Measurements from ENCODE around the gene SIMC1.
A peak's percentile ranks its signal among the peaks of the same experiment; 100 is the strongest.

The SIMC1 gene

DNA sequence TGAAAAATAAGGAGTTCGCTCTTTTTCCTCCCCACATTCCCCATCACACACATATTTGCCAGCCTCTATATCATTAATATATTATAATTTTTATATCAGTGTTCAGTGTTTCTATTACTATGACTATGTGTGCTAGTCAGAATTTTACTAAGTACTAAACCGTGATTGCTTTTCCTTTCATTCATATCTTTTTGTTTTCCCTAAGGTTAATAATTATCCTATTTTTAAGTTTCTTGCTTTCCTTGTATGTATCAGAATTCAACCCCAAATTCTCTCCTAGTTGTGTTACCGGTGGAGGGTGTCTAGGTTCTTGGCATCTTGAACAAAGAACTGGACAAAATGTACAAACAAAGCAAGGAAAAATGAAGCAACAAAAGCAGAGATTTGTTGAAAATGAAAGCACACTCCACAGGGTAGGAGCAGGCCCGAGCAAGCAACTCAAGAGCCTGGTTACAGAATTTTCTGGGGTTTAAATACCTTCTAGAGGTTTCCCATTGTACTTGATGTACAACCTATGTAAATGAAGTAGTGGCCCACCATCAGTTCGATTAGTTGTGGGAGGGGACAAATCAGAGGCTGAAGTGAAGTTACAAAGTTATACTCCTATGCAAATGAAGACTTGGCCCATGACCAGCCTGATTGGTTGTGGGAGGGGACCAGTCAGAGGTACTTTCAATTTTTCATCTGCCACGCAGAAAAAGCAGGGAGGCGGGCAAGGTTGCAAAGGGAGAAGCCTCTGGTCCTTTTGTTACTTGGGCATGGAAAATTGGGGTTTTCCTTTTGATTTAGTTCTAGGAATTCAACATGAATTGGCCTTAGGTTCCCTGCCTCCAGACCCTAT lies 79.5 kb downstream of the SIMC1 start:
- DNase-seq = no peak

DNA sequence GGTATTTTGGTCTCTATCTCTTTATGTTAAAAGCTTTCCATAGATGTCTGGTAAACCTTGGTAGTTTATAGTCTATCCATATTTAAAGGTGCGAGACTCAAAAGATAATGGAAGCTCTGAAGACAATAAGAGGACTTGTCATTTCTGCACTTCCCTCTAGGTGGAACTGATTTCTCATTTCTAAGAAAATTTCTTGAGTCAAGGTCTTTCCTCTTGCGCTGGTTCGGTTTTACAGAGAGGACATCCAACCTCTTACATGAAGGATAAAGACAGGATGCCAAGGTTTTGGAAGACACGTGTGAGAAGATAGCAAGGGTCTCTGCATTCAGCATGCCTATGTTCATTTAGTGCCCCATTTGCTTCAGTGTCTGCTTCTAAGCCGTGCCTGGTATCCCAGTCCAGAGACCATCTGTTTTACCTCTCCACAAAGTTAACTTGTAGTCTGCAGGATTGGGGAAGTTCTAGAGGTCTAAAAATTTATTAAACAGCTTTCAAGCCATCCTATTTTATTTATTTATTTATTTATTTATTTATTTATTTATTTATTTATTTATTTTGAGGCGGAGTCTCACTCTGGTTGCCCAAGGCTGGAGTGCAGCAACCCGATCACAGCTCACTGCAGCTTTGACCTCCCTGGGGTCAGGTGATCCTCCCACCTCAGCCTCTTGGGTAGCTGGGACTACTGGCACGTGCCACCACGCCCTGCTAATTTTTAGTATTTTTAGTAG lies 81.8 kb downstream of the SIMC1 start:
- no peak for DNase-seq

GRCh38 chr5:176320577-176320976 lies 82.4 kb downstream of the SIMC1 start:
- DNase-seq = no peak

DNA sequence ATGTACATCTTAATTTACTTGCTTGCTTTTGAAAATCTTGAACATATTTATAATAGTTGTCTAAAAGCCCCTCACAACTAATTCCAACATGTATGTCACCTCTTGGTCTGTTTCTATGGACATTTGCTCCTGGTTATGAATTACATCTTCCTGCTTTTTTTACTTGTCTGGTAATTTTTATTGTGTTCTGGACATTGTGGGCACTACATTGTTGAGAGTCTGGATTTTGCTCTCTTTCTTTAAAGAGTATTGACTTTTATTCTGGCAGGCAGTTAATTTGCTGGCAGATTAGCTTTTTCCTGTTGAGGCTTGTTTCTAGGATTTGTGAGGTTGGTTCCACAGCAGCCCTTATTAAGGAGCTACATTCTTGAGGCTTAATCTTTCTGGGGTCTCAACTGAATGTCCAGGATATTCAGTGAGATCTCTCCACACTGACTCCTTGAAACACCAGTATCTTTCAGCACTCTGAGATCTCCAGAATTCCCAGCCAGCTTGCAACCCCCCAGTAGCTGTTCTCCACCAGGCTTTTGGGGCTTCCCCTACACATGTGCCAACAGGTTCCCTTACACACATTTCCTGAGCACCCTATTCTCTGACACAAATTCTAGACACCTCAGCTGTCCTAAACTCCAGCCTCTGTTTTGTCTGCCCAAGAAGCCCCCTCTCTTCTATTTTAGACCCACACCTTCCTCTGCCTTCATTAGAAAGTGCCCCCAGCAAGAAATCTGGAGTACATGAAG lies 96.0 kb downstream of the SIMC1 start:
- DNase-seq = no peak

DNA sequence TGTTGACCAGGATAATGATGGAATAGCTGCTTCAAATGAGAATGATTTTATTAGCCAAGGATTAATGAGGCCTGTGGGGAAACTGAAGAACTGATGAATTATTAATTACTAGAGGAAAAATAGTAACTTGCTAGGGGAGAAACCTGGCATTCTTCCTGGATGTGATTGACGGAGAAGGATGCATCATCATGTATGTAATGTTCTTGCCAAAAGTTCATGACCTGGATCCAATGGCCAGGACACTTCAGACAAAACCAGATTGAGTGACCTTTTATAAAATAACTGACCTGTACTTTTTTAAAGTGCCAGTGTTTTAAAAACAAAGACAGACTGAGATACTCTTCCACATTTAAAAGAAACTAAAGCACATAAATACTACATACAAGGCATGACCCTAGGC lies 99.7 kb downstream of the SIMC1 start:
- DNase-seq = no peak

DNA sequence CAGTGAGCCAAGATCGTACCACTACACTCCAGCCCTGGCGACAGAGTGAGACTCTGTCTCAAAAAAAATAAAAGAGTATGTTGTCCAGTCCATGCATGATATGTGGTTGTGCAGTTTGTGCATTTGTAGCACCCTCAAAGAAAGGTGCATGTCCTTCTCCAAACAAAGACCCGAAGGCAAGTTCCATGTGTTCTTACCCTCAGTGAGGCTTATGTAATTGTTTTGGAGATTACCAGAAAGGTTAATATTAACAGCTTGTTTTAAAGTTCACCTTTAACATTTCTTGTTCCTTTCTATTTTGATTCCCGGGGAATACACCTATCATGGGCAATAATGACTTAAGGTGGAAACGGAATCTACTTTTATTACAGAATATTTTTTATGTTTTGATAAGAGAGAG lies 101.1 kb downstream of the SIMC1 start:
- DNase-seq = no peak

GRCh38 chr5:176341325-176342157 lies 103.3 kb downstream of the SIMC1 start:
- DNase-seq = no peak

- DNase-seq = no peak
Observed at GRCh38 chr5:176342158-176342483, 103.9 kb downstream of the SIMC1 start.

GRCh38 chr5:176342766-176343458 lies 104.7 kb downstream of the SIMC1 start:
- no peak for DNase-seq

DNA sequence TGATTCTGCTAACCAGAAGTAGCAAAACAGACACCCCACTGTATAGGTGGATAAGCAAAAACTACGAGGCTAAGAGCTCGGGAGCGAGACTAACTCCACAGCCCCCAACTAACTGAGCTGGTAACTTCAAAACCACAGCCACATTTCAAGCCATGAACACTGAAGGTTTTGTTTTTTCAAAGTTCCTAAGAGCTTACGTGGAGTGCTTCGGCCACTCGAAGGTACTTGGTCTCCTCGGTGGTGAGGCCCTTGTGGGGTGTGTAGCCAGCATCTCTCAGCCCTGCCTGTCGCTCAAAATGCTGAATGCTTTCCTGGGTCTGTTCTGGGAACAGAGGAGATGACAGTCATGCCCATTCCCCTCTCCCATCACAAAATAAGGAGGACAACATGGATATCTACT lies 112.2 kb downstream of the SIMC1 start:
- no peak for DNase-seq

DNA sequence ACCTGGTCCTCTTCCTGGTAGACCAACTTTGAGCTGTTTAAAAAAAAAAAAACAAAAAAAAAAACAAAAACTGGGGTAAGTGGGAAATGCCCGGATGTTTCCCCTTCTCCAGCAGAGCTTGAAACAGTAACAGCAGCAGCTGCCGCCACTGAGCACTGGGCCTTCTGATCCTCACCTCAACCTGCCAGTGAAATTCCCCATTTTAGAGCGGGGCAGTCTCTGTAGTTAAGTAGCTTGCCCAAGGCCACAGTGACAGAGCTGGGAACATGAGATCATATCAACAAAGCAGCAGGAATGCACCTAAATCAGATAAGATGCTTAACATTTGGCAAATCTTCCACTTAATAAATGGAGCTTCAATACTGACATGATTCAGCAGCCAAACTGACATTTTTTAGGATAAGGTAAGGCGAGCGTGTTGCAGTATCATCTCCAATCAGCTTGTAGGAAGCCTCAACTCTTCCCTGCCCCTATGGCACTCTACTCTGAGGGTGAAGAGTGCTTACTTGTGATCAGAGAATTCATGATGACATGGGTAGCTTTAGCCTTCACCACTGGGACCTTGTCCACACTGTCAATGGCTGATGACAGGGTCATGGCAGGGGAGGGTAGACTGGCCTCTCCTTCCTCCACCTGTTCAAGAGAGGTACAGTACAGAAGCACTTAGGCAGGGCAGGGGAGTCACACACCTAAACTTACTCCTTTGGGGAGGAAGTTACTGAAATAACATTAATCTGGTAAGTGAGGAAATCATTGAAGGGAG lies 114.1 kb downstream of the SIMC1 start:
- no peak for DNase-seq

- DNase-seq = no peak
Observed at GRCh38 chr5:176353533-176353932, 115.3 kb downstream of the SIMC1 start.

DNA sequence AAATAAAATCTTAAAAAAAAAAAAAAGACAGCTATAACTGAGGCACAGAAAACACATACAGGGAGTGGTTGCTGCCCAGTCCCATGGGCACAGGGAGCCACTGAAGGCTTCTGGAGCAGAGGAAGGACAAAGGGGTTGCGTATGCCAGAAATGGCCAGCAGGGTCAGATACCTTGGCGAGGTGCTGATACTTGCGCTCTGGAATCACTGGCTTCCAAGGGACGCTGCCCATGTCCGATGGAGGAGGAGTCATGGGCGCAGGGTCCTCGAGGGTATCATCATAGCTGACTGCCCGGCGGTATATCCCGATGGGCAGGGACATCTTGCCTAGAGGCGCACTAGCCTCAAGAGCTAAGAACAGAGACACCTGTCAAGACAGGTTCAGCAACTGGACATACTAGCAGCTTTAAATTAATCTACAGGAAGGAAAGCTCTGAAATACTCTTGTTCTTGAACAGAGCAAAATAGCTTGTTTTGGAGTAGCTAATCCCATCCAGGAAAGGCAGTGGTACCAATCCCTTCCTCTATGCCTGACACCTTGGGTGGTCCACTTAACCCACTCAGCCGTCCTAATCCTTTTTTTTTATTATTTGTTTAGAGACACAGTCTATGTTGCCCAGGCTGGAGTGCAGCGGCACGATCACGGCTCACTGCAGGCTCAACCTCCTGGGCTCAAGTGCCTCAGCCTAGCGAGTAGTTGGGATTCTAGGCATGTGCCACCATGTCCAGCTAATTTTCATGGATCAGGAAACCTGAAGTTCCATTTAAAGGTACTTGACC lies 117.4 kb downstream of the SIMC1 start:
- no peak for DNase-seq

DNA sequence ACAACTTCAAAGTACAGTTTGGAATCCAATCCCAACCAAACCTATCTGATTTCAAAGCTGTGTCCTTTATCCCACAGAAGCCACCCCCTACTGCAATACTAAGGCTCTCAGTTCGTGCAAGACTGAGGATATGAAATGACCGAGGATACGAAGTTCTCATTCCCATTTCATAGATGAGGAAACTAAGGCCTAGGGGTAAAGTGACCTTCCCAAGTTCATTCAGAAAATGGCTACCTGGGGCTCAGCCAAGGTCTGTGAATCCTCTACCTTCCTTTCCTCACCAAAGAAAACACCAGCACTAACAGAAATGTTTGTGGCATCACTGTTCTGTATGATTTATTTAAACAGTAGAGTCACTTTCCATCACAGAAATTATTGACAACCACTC lies 117.9 kb downstream of the SIMC1 start:
- no peak for DNase-seq

GRCh38 chr5:176359658-176360057 lies 121.4 kb downstream of the SIMC1 start:
- DNase-seq = no peak

DNA sequence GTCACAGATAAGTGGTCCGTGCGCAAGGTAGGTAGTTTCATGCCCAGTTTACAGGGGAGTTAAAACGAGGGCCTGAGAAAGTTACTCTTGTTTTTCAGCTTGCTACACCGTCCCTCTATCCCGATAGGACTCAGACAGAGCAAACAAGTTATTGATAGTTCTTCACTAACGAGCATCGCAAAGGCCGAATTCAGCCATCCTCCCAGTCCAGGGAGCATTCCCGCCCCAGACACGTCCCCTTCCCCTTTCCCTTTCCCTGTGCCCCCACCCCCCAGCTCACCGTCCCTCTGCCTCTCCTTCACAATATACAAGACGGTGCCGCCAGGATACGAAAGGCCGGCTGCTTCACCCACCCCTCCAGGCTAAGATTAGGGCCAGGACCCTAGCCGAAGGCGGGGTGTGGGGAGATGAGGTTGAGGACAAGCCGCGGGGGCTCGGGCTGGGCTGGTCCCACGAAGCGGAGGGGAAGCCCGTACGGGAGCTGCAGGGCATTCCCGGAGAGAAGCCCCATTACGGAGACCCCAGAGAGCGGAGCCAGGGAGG lies 122.7 kb downstream of the SIMC1 start:
- DNase-seq = no peak

- DNase-seq = peak; percentile 84
Observed at GRCh38 chr5:176361437-176362232, 123.4 kb downstream of the SIMC1 start, which contains the start of gene KIAA1191. Gene KIAA1191 (minus strand): TSS chr5:176361764. CDS start chr5:176359508, 2,256 bp downstream.

GRCh38 chr5:176362233-176362490 lies 123.9 kb downstream of the SIMC1 start:
- DNase-seq = no peak

- no peak for DNase-seq
Observed at GRCh38 chr5:176364765-176365350, 126.6 kb downstream of the SIMC1 start.

All from KG1 (cell line).